Neural crest cell (in vitro differentiated cells): ENCODE data around the gene TGM3. TPM values are rescaled to one million over a fixed set of nuclear protein-coding genes. Genes with fewer than 3 reads are reported as not detected.

Experiments used
- DNase-seq: peaks from one replicate; pipeline ENCODE4 v3.0.0; 2021; ENCODE audit warnings: low read depth, mixed read lengths, low spot score
- H3K27ac Mint-ChIP-seq: one replicate; pipeline ENCODE4 v1.8.0; 2021; ENCODE audit warnings: mild to moderate bottlenecking, mixed read lengths; ENCODE audit not compliant: unreplicated experiment
- H3K27me3 Mint-ChIP-seq: 2 replicates; pipeline ENCODE4 v1.8.0; 2021; ENCODE audit warnings: low read depth, mild to moderate bottlenecking, mixed read lengths
- H3K36me3 Mint-ChIP-seq: 2 replicates; pipeline ENCODE4 v1.8.0; 2021; ENCODE audit warnings: low read depth, mild to moderate bottlenecking, mixed read lengths
- H3K4me1 Mint-ChIP-seq: 2 replicates; pipeline ENCODE4 v1.8.0; 2021; ENCODE audit warnings: mixed read lengths
- H3K4me3 Mint-ChIP-seq: one replicate; pipeline ENCODE4 v1.8.0; 2021; ENCODE audit warnings: mild to moderate bottlenecking, mixed read lengths
- H3K9me3 Mint-ChIP-seq: 2 replicates; pipeline ENCODE4 v1.8.0; 2021; ENCODE audit warnings: mixed read lengths
- total RNA-seq: library from RNA; stranded (reverse); gene quantifications from 2 replicates; pipeline ENCODE4 v1.2.1, GENCODE V29; 2021
- TF ChIP-seq, protein P1 (sequence below): fragments of 200-600 bp; sonication (generic); conservative IDR thresholded peaks from 2 replicates; pipeline ENCODE4 v1.5.0; 2021; ENCODE audit warnings: antibody characterized with exemption, mild to moderate bottlenecking

The TGM3 gene
- total RNA-seq, 1 donor from 2014 or later: 0.23 TPM

DNA sequence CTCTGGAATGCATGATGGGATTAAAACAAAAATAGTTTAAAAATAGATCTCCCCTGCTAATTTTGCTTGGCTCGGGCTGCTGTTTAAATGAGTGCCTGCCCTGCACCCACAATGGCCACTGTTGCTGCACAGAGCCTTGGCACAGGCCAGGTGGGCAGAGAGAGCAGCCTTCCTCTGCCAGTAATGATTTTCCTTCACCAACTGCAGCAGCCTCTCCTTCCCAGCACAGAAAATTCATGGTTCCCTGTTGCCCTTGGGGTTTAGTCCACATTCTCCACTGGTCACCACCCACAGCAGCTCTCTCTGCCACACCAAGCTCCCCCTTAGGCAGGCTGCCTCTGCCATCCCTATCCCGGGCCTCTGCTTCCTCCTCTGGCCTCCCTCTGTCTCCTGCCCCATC, 30.2 kb downstream of the TGM3 start:
- TF ChIP-seq, protein P1, sequence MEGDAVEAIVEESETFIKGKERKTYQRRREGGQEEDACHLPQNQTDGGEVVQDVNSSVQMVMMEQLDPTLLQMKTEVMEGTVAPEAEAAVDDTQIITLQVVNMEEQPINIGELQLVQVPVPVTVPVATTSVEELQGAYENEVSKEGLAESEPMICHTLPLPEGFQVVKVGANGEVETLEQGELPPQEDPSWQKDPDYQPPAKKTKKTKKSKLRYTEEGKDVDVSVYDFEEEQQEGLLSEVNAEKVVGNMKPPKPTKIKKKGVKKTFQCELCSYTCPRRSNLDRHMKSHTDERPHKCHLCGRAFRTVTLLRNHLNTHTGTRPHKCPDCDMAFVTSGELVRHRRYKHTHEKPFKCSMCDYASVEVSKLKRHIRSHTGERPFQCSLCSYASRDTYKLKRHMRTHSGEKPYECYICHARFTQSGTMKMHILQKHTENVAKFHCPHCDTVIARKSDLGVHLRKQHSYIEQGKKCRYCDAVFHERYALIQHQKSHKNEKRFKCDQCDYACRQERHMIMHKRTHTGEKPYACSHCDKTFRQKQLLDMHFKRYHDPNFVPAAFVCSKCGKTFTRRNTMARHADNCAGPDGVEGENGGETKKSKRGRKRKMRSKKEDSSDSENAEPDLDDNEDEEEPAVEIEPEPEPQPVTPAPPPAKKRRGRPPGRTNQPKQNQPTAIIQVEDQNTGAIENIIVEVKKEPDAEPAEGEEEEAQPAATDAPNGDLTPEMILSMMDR: no peak
- no peak for DNase-seq
- Mint-ChIP-seq H3K4me1 (no peaks in the 10 kb centered on the region), H3K36me3 (no peaks in the 10 kb centered on the region), H3K4me3 (no peak overlapping the region), H3K9me3 (no peaks in the 10 kb centered on the region), H3K27ac (no peak overlapping the region), H3K27me3 (peaks cover 2% of the 10 kb centered on the region)

DNA sequence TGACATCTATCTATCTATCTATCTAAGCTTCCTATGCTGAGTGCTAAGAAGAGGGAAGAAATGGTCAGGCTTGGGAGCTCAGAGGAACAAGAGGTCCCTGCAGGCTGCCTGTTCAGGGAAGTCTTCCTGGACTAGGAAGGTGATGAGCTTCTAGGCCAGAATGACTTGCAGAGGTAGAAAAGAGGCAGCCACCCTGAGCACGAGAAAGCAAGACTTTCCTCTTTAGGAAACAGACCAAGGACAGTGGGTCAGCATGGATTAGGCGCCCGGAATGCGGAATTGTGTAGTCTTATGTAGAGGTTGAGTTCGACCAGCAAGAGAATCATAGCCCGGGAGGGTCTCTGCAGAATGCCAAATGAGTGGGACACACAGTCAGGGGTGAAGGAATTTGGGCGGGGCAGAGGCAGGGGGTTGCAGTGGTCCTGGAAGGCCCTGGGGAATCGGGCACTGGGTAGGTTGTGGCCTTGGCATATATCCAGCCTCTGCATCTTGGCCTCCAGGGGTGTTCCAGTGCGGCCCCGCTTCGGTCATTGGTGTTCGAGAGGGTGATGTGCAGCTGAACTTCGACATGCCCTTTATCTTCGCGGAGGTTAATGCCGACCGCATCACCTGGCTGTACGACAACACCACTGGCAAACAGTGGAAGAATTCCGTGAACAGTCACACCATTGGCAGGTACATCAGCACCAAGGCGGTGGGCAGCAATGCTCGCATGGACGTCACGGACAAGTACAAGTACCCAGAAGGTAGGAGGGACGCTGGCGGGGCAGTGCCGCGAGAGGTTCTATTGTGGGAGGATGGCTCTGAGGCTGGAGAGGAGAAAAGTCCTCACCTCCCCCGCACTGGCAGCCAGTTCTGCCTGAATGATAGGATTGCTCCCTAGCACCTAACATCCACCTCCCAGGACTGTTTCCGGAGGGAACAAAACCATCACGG, 32.1 kb downstream of the TGM3 start:
- Mint-ChIP-seq H3K9me3 (no peaks in the 10 kb centered on the region), H3K27me3 (peaks cover 2% of the 10 kb centered on the region), H3K36me3 (no peaks in the 10 kb centered on the region), H3K27ac (no peak overlapping the region), H3K4me3 (no peak overlapping the region), H3K4me1 (no peaks in the 10 kb centered on the region)
- TF ChIP-seq, protein P1: no peak
- no peak for DNase-seq

DNA sequence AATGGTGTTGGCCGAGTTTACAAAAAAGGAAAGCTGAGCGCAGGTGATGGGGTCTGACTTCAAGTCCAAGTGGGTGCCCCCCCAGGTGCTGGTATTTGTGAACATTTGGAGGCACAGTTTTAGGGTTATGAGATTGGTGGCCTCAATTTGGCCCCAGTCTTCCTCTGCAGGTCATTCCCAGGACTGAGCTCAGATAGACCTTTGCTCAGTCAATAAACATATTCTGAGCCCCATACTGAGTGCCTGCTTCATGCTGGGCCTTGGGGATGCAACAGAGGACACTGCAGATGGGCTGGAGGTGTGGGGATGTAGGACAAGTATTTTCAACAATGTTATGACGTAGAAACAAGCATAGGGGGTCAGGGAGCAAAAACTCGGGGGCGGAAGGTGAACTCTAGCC, 33.5 kb downstream of the TGM3 start:
- H3K27ac Mint-ChIP-seq: no peak overlapping the region
- peaks cover 2% of the 10 kb centered on the region for H3K27me3 Mint-ChIP-seq
- no peaks in the 10 kb centered on the region for H3K36me3 Mint-ChIP-seq
- TF ChIP-seq, protein P1: no peak
- H3K4me1 Mint-ChIP-seq: no peaks in the 10 kb centered on the region
- no peaks in the 10 kb centered on the region for H3K9me3 Mint-ChIP-seq
- DNase-seq: no peak
- H3K4me3 Mint-ChIP-seq: no peak overlapping the region

DNA sequence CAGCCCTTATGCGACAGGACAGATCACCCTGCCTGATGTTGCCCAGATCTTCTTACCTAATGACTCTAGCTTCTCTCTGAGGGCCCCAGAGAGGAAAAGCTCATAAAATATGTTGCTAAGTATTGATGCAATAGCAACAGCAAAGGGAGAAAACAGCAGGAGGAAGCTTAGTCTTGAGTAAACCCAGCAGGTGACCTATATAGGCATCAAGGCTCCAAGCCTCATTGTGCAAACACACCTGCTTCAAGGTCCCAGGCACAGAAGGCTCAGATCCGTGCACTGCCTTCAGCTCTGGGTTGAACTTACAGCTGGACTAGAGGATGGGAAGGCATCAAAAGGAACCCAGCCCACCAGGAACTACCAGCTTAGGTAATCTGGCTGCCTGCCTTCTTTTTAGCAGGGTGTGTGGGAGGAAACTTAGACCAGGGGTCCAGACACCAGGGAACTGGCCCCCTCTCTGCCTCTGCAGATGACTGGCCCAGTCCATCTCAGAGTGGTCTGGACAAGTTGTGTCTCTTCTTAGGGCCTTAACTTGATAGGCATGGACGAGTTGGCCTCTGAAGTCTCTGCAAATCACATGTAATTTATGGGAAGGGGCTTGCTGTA, 34.4 kb downstream of the TGM3 start:
- H3K36me3 Mint-ChIP-seq: no peaks in the 10 kb centered on the region
- no peaks in the 10 kb centered on the region for H3K4me1 Mint-ChIP-seq
- no peak overlapping the region for H3K27ac Mint-ChIP-seq
- no peak overlapping the region for H3K4me3 Mint-ChIP-seq
- TF ChIP-seq, protein P1: no peak
- no peaks in the 10 kb centered on the region for H3K9me3 Mint-ChIP-seq
- no peak for DNase-seq
- peaks cover 2% of the 10 kb centered on the region for H3K27me3 Mint-ChIP-seq

DNA sequence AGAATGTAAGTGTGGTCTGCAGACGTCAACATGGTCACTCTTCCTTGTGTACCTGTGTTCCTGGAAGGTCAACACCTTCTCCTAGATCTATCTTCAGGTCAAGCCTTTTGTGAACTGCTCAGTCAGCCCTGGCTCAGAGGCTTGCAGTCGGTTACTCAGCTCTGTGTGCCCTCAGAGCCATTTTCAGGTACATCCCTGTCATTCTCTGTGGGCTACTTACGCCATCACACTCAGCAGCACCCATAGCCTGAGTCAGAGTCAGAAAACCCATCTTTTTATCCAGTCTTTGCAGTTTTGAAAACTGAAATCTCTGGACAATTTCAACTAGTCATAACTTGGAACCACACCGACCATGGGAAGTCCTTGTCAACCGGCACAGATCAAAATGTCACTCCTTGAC, 35.3 kb downstream of the TGM3 start:
- Mint-ChIP-seq H3K27me3 (no peaks in the 10 kb centered on the region), H3K27ac (no peak overlapping the region), H3K36me3 (no peaks in the 10 kb centered on the region), H3K9me3 (no peaks in the 10 kb centered on the region), H3K4me3 (no peak overlapping the region), H3K4me1 (no peaks in the 10 kb centered on the region)
- DNase-seq: no peak
- TF ChIP-seq, protein P1: no peak
